Measurements from ENCODE around the gene ABCC11. TPM values are rescaled to one million over a fixed set of nuclear protein-coding genes. Genes with fewer than 3 reads are reported as not detected.
"Not testable (repeated sequence)": the region's sequence is repeated elsewhere in the genome, so short reads cannot be mapped to it uniquely, and the experiment has no call there.

Gene ABCC11
- total RNA-seq, 1 donor from 2014 or later, result not detected

DNA sequence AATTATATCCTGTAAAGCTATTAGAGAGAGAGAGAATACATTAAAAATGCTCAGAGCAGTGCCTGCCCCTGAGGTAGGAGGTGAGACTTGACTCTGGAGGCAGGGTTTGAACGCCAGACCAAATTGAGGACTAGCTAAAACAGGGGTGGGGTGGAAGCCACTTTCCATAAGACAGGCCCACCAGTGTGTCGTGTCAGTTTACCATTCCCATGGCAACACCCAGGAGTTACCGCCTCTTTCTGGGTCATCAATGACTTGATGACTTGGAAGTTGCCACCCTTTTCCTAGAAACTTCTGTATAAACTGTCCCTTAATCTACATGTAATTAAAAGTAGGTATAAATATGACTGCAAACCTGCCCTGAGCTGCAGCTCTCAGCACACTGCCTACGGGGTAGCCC, 59.6 kb downstream of the ABCC11 start:
- no peaks in the 10 kb centered on the region for H3K79me2 ChIP-seq (ENCODE audit: low read depth)
- no peaks in the 10 kb centered on the region for H3K9me3 ChIP-seq (ENCODE audit: low read depth)
- no peaks in the 10 kb centered on the region for H4K20me1 ChIP-seq (ENCODE audit: low read depth)
- no peak overlapping the region for H3K27ac ChIP-seq
- no peaks in the 10 kb centered on the region for H3K36me3 ChIP-seq
- Mint-ChIP-seq H3K9me3 (no peaks in the 10 kb centered on the region), H3K27ac (no peak overlapping the region), H3K4me3 (no peak overlapping the region), H3K36me3 (no peaks in the 10 kb centered on the region), H3K27me3 (ENCODE audit: insufficient read depth, low read depth) (peaks cover 4% of the 10 kb centered on the region), H3K4me1 (no peaks in the 10 kb centered on the region)
- H2AFZ ChIP-seq (replicated peaks), result no peak overlapping the region
- H3K4me3 ChIP-seq, result no peak overlapping the region
- no peak overlapping the region for H3K4me2 ChIP-seq
- no peaks in the 10 kb centered on the region for H3K27me3 ChIP-seq
- H3F3A ChIP-seq (ENCODE audit: low read depth), result no peaks in the 10 kb centered on the region
- no peak for DNase-seq (ENCODE audit: low spot score)
- TF ChIP-seq, protein P1, sequence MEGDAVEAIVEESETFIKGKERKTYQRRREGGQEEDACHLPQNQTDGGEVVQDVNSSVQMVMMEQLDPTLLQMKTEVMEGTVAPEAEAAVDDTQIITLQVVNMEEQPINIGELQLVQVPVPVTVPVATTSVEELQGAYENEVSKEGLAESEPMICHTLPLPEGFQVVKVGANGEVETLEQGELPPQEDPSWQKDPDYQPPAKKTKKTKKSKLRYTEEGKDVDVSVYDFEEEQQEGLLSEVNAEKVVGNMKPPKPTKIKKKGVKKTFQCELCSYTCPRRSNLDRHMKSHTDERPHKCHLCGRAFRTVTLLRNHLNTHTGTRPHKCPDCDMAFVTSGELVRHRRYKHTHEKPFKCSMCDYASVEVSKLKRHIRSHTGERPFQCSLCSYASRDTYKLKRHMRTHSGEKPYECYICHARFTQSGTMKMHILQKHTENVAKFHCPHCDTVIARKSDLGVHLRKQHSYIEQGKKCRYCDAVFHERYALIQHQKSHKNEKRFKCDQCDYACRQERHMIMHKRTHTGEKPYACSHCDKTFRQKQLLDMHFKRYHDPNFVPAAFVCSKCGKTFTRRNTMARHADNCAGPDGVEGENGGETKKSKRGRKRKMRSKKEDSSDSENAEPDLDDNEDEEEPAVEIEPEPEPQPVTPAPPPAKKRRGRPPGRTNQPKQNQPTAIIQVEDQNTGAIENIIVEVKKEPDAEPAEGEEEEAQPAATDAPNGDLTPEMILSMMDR (IDR thresholded peaks at IDR 0.05), result no peak
- no peak for TF ChIP-seq EZH2phosphoT487 (IDR thresholded peaks at IDR 0.05)
- TF ChIP-seq EZH2 (IDR thresholded peaks at IDR 0.05), result no peak
- no peaks in the 10 kb centered on the region for H3K4me1 ChIP-seq
- H3K9ac ChIP-seq, result no peak overlapping the region

- H3K27me3 Mint-ChIP-seq (ENCODE audit: insufficient read depth, low read depth), result peaks cover 4% of the 10 kb centered on the region
- H3K27me3 ChIP-seq, result no peaks in the 10 kb centered on the region
- no peaks in the 10 kb centered on the region for H3F3A ChIP-seq (ENCODE audit: low read depth)
- H3K79me2 ChIP-seq (ENCODE audit: low read depth), result no peaks in the 10 kb centered on the region
- H3K27ac ChIP-seq, result no peak overlapping the region
- no peak for DNase-seq (ENCODE audit: low spot score)
- H3K4me2 ChIP-seq, result no peak overlapping the region
- H3K36me3 ChIP-seq, result no peaks in the 10 kb centered on the region
- H3K9ac ChIP-seq, result no peak overlapping the region
- H3K4me3 ChIP-seq, result no peak overlapping the region
- H4K20me1 ChIP-seq (ENCODE audit: low read depth), result no peaks in the 10 kb centered on the region
- no peaks in the 10 kb centered on the region for H3K9me3 ChIP-seq (ENCODE audit: low read depth)
- no peak overlapping the region for H3K4me3 Mint-ChIP-seq
- no peaks in the 10 kb centered on the region for H3K4me1 ChIP-seq
- no peaks in the 10 kb centered on the region for H3K4me1 Mint-ChIP-seq
- H2AFZ ChIP-seq (replicated peaks), result no peak overlapping the region
- H3K36me3 Mint-ChIP-seq, result no peaks in the 10 kb centered on the region
- H3K27ac Mint-ChIP-seq, result no peak overlapping the region
- H3K9me3 Mint-ChIP-seq, result no peaks in the 10 kb centered on the region
- TF ChIP-seq, protein P1 (IDR thresholded peaks at IDR 0.05), result no peak
- TF ChIP-seq EZH2 (IDR thresholded peaks at IDR 0.05) (no peak), EZH2phosphoT487 (IDR thresholded peaks at IDR 0.05) (no peak)
These were observed 62.7 kb downstream of the ABCC11 start for GRCh38 chr16:48184681-48185080.

DNA sequence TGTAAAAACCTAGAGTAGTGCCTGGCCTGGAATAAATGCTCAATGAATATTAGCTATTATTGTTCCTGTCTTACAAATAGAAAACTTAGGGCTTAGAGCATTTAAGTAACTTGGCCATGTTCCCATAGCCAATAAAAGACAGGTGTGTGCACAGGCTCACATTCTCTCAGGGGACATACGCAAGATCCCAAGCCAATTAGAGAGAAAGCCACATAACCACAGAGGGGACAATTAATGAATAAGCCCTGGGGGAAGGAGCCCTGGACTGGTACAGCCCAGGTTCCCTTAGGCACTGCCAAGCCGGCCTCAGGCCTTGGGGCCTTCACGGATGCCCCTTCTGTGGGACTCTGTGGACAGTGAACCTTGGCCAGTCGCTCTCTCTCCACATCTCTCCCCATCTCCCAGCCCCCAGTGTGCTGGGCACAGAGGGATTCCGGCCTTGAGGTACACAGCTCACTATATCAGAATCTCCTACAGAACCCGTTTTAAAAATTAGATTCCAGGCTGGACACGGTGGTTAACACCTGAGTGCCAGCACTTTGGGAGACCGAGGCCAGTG, 64.3 kb downstream of the ABCC11 start:
- no peaks in the 10 kb centered on the region for H4K20me1 ChIP-seq (ENCODE audit: low read depth)
- no peak overlapping the region for H3K9ac ChIP-seq
- no peaks in the 10 kb centered on the region for H3K9me3 Mint-ChIP-seq
- H3K36me3 Mint-ChIP-seq, result no peaks in the 10 kb centered on the region
- TF ChIP-seq EZH2phosphoT487 (IDR thresholded peaks at IDR 0.05), result no peak
- TF ChIP-seq, protein P1 (IDR thresholded peaks at IDR 0.05), result no peak
- no peak for TF ChIP-seq EZH2 (IDR thresholded peaks at IDR 0.05)
- no peaks in the 10 kb centered on the region for H3K36me3 ChIP-seq
- H3K27me3 ChIP-seq, result no peaks in the 10 kb centered on the region
- H3K27ac ChIP-seq, result no peak overlapping the region
- no peaks in the 10 kb centered on the region for H3K79me2 ChIP-seq (ENCODE audit: low read depth)
- no peaks in the 10 kb centered on the region for H3K4me1 ChIP-seq
- H3K27me3 Mint-ChIP-seq (ENCODE audit: insufficient read depth, low read depth), result peaks cover 4% of the 10 kb centered on the region
- DNase-seq (ENCODE audit: low spot score), result no peak
- no peak overlapping the region for H3K27ac Mint-ChIP-seq
- H2AFZ ChIP-seq (replicated peaks), result no peak overlapping the region
- H3K4me3 ChIP-seq, result no peak overlapping the region
- no peaks in the 10 kb centered on the region for H3K4me1 Mint-ChIP-seq
- no peak overlapping the region for H3K4me3 Mint-ChIP-seq
- H3K4me2 ChIP-seq, result no peak overlapping the region
- H3F3A ChIP-seq (ENCODE audit: low read depth), result no peaks in the 10 kb centered on the region
- no peaks in the 10 kb centered on the region for H3K9me3 ChIP-seq (ENCODE audit: low read depth)

DNA sequence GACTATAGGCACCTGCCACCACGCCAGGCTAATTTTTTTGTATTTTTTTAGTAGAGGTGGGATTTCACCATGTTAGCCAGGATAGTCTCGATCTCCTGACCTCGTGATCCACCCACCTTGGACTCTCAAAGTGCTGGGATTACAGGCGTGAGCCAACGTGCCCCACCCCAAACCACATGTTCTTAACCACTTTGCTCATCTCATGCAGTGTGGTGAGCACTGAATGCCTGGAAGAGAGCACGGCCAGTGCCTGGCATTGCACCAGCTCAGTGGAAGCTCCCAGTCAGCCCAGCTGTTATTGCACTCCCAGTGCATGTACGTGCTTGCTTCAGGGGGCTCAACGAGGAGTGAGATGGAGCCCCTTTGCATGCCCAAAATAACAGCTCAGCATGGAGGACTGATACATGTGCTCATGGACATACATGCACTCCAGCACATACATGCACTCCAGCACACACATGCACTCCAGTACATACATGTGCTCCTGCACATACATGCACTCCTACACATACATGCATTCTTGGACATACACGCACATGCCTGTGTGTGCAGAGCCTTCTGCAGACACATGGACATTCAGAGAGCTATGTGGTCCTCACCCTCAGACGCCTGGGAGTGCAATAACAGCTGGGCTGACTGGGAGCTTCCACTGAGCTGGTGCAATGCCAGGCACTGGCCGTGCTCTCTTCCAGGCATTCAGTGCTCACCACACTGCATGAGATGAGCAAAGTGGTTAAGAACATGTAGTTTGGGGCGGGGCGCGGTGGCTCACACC, 65.4 kb downstream of the ABCC11 start:
- H3K36me3 Mint-ChIP-seq; H3K36me3 ChIP-seq; DNase-seq (ENCODE audit: low spot score); H3K4me1 ChIP-seq; H3F3A ChIP-seq (ENCODE audit: low read depth); H3K27ac Mint-ChIP-seq; H3K4me2 ChIP-seq; H3K27me3 ChIP-seq; H4K20me1 ChIP-seq (ENCODE audit: low read depth); H3K27ac ChIP-seq; H3K79me2 ChIP-seq (ENCODE audit: low read depth); H3K27me3 Mint-ChIP-seq (ENCODE audit: insufficient read depth, low read depth); H3K9me3 ChIP-seq (ENCODE audit: low read depth); H2AFZ ChIP-seq (replicated peaks); H3K4me3 ChIP-seq; H3K4me3 Mint-ChIP-seq; H3K9me3 Mint-ChIP-seq; H3K4me1 Mint-ChIP-seq; H3K9ac ChIP-seq: not testable (repeated sequence)

Measured in neural progenitor cell (in vitro differentiated cells).